Measurements from ENCODE around the gene FHIT.

- TF ChIP-seq YY1 (IDR thresholded peaks at IDR 0.05; ENCODE audit: insufficient read depth, insufficient read length) = no peak
- TF ChIP-seq ZNF274 (IDR thresholded peaks at IDR 0.05; ENCODE audit: low read depth, low read length) = no peak
- no peak for TF ChIP-seq SUZ12 (IDR thresholded peaks at IDR 0.05; ENCODE audit: extremely low read depth, insufficient read depth, insufficient read length)
Measured at GRCh38 chr3:60490992-60491391, 760.3 kb downstream of the FHIT start.
